GM19324 (cell line): ENCODE measurements around the gene APH1B.

Experiments
- ATAC-seq: cut with Tn5 transposase; IDR thresholded peaks from one replicate; pipeline ENCODE4 v1.9.1; 2021; ENCODE audit warnings: mild to moderate bottlenecking, moderate library complexity; ENCODE audit not compliant: unreplicated experiment, low FRiP score

Gene APH1B

GRCh38 chr15:63348392-63348791 is 71.0 kb downstream of the APH1B start:
- ATAC-seq: no peak

DNA sequence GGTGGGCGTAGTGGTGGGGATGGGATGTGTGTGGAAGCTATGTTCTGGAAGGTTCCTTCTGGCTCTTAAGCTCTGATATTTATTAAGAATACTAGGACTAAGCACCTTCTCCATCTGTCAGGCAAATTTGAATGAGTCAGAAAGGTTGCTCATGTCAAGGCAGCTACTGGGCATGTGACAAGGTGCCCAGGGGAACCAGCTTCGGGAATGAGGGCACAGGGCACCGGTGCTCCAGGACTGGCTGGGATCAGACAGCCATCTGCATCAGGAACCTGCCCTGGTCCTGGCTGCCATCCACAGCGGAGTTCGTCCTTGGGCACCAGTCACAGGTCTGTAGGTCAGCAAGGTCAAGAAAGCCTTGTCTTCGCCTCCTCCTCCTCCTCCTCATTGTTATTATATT is 71.8 kb downstream of the APH1B start:
- no peak for ATAC-seq

DNA sequence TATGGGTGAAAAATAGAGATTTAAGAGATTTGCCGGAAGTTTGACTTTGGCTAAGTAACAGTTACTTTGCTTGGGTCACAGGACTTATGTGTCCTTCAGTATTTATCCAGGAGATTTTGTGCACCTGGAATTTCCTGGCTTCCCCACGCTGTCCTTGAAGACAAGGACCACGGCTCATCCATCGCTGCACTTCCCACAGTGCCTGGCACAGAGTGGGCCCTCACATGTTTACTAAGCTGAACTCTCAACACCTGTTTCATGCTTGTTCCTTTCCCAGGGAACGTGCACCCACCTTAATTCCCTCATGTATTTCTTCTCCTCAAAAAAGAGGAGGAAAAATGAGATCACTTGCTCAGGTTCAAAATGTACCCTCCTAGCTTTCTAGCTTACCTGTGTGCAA is 72.2 kb downstream of the APH1B start:
- ATAC-seq: no peak

- ATAC-seq: no peak
Measured at GRCh38 chr15:63350178-63350621, 72.8 kb downstream of the APH1B start.

GRCh38 chr15:63351170-63351569 is 73.8 kb downstream of the APH1B start:
- no peak for ATAC-seq

GRCh38 chr15:63352808-63353207 is 75.4 kb downstream of the APH1B start:
- no peak for ATAC-seq

DNA sequence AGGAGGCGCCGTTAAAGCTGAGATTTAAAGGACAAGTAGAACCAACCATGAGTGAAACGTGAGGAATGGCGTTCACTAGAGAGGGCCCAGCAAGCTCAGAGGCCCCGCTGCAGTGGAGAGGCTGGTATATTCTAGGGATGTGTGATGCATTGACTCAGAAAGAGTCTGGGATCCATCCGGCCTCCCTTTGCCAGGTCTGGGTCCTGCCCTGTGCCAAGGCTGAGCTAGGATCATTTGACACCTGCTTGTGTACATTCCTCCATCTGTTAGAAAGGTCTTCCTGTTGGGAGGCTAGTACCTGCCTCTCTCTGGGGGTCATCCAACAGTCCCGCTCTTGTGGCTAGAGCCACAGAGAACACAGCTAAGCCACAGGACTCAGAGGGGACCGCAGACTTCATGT is 75.9 kb downstream of the APH1B start:
- ATAC-seq: no peak

GRCh38 chr15:63353887-63354286 is 76.5 kb downstream of the APH1B start:
- ATAC-seq: no peak

- ATAC-seq: no peak
Measured at GRCh38 chr15:63354821-63355650, 77.6 kb downstream of the APH1B start.

DNA sequence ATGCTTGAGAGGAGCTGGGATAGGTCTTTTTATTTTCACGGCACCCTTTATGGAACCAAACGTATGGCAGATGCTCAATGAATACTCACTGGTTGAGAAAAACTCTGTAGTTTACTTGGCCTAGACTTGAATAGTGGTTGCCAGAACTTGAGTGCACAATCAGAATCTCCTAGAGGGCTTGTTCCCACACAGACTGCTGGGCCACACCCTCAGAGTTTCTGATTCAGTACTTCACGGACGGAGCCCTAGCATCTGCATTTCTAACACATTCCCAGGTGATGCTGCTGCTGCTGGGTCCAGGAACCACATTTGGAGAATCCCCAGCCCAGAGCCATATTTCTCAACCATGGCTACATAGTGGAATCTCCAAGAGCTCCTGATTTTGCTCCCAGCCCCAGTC is 79.7 kb downstream of the APH1B start:
- no peak for ATAC-seq

- no peak for ATAC-seq
Measured at GRCh38 chr15:63357731-63358130, 80.3 kb downstream of the APH1B start.

DNA sequence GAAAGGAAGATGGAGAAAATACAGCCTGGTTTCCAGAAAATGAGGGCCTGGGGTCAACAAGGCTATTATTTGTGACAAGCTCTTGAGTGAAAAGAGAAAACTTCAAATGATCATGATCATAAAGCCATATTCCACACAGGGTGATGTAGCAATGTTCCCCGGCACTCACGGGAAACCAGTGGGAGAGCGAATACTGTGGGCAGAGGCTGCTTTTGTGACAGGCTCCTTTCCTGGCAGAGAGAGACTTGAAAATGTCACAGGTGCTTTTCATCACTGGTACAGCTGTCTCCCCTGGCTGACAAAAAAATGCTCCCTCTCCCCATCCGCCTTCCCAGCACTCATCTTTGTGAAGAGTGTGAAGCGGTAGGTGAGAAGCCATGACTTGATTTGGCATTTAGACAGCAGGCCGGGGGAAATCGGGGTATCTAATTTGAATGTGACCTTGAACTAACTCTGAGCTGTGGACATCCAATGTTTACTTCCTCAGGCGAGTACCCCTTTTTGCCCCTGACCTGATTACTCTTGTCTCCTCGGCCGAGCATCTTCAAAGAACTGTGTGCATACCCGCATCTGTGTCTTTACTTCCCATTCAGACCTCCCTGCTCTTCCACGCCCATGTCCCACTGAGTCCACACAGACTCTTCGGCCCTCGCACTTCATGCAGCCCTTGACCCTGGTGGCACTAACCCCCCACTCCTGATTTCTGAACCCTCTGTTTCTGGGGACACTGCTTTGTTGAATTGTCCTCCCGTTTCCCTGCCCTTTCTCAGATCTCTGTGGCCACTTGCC is 81.0 kb downstream of the APH1B start:
- no peak for ATAC-seq
